ENCODE data around the gene DNAH1. TPM values are rescaled to one million over a fixed set of nuclear protein-coding genes. Genes with fewer than 3 reads are reported as not detected.

DNAH1 gene
- 12.1 TPM for total RNA-seq
- polyA plus RNA-seq (ENCODE audit: insufficient read depth, low read depth, low replicate concordance), result 1.7 TPM
- long read RNA-seq, donor 1, result 0 reads
- long read RNA-seq, donor 2, result 0 reads
- long read RNA-seq, donor 3, result 0 reads
- long read RNA-seq, donor 4, result 0 reads
- long read RNA-seq, donor 5, result 0 reads
- long read RNA-seq, donor 6, result 0 reads
- long read RNA-seq, donor 7, partial matches to known transcripts, result 1 of 3 reads
- long read RNA-seq, donor 7, other reads (novel, unspliced or antisense), result 2 of 3 reads
- long read RNA-seq, donor 8, result 0 reads
- long read RNA-seq, donor 9, result 0 reads
- long read RNA-seq, donor 10, result 0 reads

DNA sequence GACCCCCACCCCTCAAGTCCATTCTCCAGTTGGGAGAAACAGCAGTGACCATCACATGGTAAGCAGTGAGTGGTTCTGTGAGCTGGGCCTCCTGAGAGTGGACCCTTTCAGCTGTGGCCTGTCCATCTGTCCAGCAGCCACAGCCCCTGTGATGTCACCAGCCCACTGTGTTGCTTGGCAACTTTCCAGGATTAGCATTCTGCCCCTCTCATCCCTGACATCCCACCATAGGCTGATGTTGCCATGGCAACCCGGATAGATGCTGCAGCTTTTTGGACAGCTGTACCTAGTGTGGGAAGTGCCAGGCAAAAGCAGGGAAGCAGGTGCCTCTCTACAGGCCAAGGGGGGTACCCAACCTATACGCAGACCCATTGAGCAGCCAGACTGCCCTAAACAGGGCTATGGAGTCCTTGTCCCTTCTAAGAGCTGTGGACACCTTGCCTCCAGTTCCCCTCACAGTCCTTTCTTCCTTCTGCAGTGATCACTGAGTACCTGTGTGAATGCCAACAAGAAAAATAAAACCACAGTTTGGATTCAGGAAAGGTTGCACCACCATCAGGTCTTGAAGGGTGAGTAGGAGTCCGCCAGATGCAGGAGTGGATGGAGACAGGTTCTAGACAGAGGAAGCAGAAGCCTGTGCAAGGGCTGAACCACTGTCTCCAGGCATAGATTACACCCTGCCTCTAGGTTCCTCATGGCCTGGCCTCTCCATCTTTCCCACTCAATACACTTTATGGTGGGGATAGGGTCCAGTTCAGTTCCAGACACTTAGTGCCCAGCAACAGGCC is at the start of gene DNAH1:
Gene DNAH1 (plus strand): TSS at position 343 of the 788 bp plus-strand sequence. CDS start 6,124 bp downstream, outside the sequence.
- DNase-seq (peak in 1 of 5 donors; percentile 22), FAIRE-seq (no peak)
- no peaks in the 10 kb centered on the region for H3K4me1 ChIP-seq (ENCODE audit: control insufficient read depth in 2 of 3, insufficient read depth in 2 of 3, low read depth in 1 of 3, low read length in 3 of 3)
- H3K9ac ChIP-seq (ENCODE audit: low read length in 3 of 3), result no peak within 1 kb of the TSS
- H3K9me3 ChIP-seq (ENCODE audit: control insufficient read depth in 2 of 3, insufficient read depth in 1 of 3, low read length in 3 of 3), result no peaks in the 10 kb centered on the region
- intact Hi-C loops (cut with DNase I), result no loop called here
- no peak within 1 kb of the TSS for H3K4me3 ChIP-seq (ENCODE audit: low read length in 3 of 3)
- H3K27me3 ChIP-seq (ENCODE audit: control insufficient read depth, insufficient read depth, low read length), result no peaks in the 10 kb centered on the region
- H3K27ac ChIP-seq (ENCODE audit: low read depth in 2 of 2, low read length in 2 of 2), result no peak within 1 kb of the TSS
- peaks cover 0 to 2% (median 0%) of the 10 kb centered on the region in 3 donors for H3K36me3 ChIP-seq (ENCODE audit: control insufficient read depth in 2 of 3, insufficient read depth in 3 of 3, low read length in 3 of 3)
- TF ChIP-seq, protein P1, sequence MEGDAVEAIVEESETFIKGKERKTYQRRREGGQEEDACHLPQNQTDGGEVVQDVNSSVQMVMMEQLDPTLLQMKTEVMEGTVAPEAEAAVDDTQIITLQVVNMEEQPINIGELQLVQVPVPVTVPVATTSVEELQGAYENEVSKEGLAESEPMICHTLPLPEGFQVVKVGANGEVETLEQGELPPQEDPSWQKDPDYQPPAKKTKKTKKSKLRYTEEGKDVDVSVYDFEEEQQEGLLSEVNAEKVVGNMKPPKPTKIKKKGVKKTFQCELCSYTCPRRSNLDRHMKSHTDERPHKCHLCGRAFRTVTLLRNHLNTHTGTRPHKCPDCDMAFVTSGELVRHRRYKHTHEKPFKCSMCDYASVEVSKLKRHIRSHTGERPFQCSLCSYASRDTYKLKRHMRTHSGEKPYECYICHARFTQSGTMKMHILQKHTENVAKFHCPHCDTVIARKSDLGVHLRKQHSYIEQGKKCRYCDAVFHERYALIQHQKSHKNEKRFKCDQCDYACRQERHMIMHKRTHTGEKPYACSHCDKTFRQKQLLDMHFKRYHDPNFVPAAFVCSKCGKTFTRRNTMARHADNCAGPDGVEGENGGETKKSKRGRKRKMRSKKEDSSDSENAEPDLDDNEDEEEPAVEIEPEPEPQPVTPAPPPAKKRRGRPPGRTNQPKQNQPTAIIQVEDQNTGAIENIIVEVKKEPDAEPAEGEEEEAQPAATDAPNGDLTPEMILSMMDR (IDR thresholded peaks at IDR 0.05; ENCODE audit: borderline replicate concordance, extremely low read depth, insufficient read depth), result no peak

- FAIRE-seq, result no peak
- H3K27ac ChIP-seq (ENCODE audit: low read depth in 2 of 2, low read length in 2 of 2), result no peak overlapping the region
- H3K9ac ChIP-seq (ENCODE audit: low read length in 3 of 3), result peak overlapping the region in 1 of 3 donors; percentile 50
- no peak overlapping the region for H3K4me3 ChIP-seq (ENCODE audit: low read length in 3 of 3)
- peaks cover 7 to 37% (median 27%) of the 10 kb centered on the region in 3 donors for H3K36me3 ChIP-seq (ENCODE audit: control insufficient read depth in 2 of 3, insufficient read depth in 3 of 3, low read length in 3 of 3)
- no peaks in the 10 kb centered on the region for H3K27me3 ChIP-seq (ENCODE audit: control insufficient read depth, insufficient read depth, low read length)
- no peaks in the 10 kb centered on the region for H3K9me3 ChIP-seq (ENCODE audit: control insufficient read depth in 2 of 3, insufficient read depth in 1 of 3, low read length in 3 of 3)
- DNase-seq, result no peak
- H3K4me1 ChIP-seq (ENCODE audit: control insufficient read depth in 2 of 3, insufficient read depth in 2 of 3, low read depth in 1 of 3, low read length in 3 of 3), result peaks cover 0 to 39% (median 28%) of the 10 kb centered on the region in 3 donors
- TF ChIP-seq, protein P1 (IDR thresholded peaks at IDR 0.05; ENCODE audit: borderline replicate concordance, extremely low read depth, insufficient read depth), result no peak
- intact Hi-C loops (cut with DNase I), result no loop called here
Measured at GRCh38 chr3:52268036-52268435, 48.1 kb upstream of the DNAH1 start.

- intact Hi-C loops (cut with DNase I), result no loop called here
- H3K4me1 ChIP-seq (ENCODE audit: control insufficient read depth in 2 of 3, insufficient read depth in 2 of 3, low read depth in 1 of 3, low read length in 3 of 3), result peaks cover 0 to 44% (median 26%) of the 10 kb centered on the region in 3 donors
- no peak for FAIRE-seq
Measured at GRCh38 chr3:52269776-52270175, 46.3 kb upstream of the DNAH1 start.

More at GRCh38 chr3:52269776-52270175, 46.3 kb upstream of the DNAH1 start:
- TF ChIP-seq, protein P1 (IDR thresholded peaks at IDR 0.05; ENCODE audit: borderline replicate concordance, extremely low read depth, insufficient read depth), result no peak
- no peaks in the 10 kb centered on the region for H3K9me3 ChIP-seq (ENCODE audit: control insufficient read depth in 2 of 3, insufficient read depth in 1 of 3, low read length in 3 of 3)
- H3K27ac ChIP-seq (ENCODE audit: low read depth in 2 of 2, low read length in 2 of 2), result peak overlapping the region; percentile 35 to 39
- no peak overlapping the region for H3K9ac ChIP-seq (ENCODE audit: low read length in 3 of 3)
- DNase-seq, result no peak
- no peak overlapping the region for H3K4me3 ChIP-seq (ENCODE audit: low read length in 3 of 3)
- no peaks in the 10 kb centered on the region for H3K27me3 ChIP-seq (ENCODE audit: control insufficient read depth, insufficient read depth, low read length)
- H3K36me3 ChIP-seq (ENCODE audit: control insufficient read depth in 2 of 3, insufficient read depth in 3 of 3, low read length in 3 of 3), result peaks cover 3 to 32% (median 20%) of the 10 kb centered on the region in 3 donors
